ENCODE measurements around the gene PAPOLG. TPM values are rescaled to one million over a fixed set of nuclear protein-coding genes. Genes with fewer than 3 reads are reported as not detected.

Gene PAPOLG
- total and polyA plus RNA-seq, 2 donors (not counting 3 experiments of a cell fraction or from before 2014, with no cell fraction given): 4.2 to 14.9 TPM

DNA sequence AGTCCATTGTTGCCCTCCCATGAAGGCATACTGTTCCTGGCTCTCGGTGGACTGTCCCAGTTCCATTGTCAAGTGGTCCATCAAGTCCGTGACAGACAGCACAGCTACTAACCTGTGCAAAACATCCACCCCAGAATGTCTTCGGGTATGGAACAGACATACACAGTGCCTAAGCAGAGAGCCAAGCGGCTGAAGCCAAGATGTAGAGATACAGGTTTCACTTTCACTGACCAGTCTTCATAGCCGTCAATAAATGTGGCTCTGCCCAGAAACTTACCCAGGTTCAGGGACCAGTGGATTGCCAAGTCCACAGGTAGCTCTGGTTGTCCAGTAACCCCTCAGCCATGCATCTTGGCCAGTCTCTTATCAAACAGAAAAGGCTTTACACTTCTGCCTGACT is 10.7 kb upstream of the PAPOLG start:
- Histone ChIP-seq H3K9me3 (replicated peaks; ENCODE audit: control insufficient read depth, insufficient read depth, low read length) (no peaks in the 10 kb centered on the region), H3K4me1 (ENCODE audit: control insufficient read depth, extremely low read depth, insufficient read depth, low read length) (no peaks in the 10 kb centered on the region), H3K36me3 (ENCODE audit: control insufficient read depth in 2 of 2, extremely low read depth in 1 of 2, insufficient read depth in 2 of 2, low read length in 2 of 2) (no peaks in the 10 kb centered on the region), H3K27ac (ENCODE audit: insufficient read depth, low read depth, low read length) (no peak overlapping the region), H3K9me1 (replicated peaks; ENCODE audit: control insufficient read depth, extremely low read depth, insufficient read depth, low read length) (no peaks in the 10 kb centered on the region), H3K27me3 (ENCODE audit: control insufficient read depth in 2 of 2, insufficient read depth in 2 of 2, low read length in 2 of 2) (no peaks in the 10 kb centered on the region), H3K4me2 (ENCODE audit: insufficient read depth, low read length) (no peak overlapping the region), H3K79me2 (ENCODE audit: control insufficient read depth, insufficient read depth, low read length) (no peaks in the 10 kb centered on the region), H4K20me1 (replicated peaks; ENCODE audit: control insufficient read depth, extremely low read depth, insufficient read depth, low read length) (no peaks in the 10 kb centered on the region), H3K9ac (replicated peaks; ENCODE audit: extremely low read depth, insufficient read depth, low read length) (no peak overlapping the region), H2AFZ (ENCODE audit: low read depth, low read length) (no peak overlapping the region), H3K4me3 (replicated peaks in 1 of 3; ENCODE audit: insufficient read depth in 1 of 3, low read depth in 1 of 3, low read length in 3 of 3) (no peak overlapping the region)
- no peak for DNase-seq (ENCODE audit: low read depth, low spot score)
- no peak for FAIRE-seq
- dilution Hi-C loops (cut with MboI; ENCODE audit: extremely low pct_ligation_motif_present, low sequenced_read_pairs): no loop called here
- intact Hi-C loops (cut with micrococcal nuclease): no loop called here
- POLR2A ChIA-PET: no interaction called here
- CTCF ChIA-PET: interaction anchor here (1.4 kb wide), 1 partner anchor 11 kb away, joined by 5 read pairs; the partner anchor contains the start of gene PAPOLG
- BruUV-seq (replicated peaks): no TSS peak
- TF ChIP-seq FOS (IDR thresholded peaks at IDR 0.05; ENCODE audit: borderline replicate concordance, insufficient read depth, low read length) (no peak), POLR2A (IDR thresholded peaks at IDR 0.05; ENCODE audit: low read depth, low read length) (no peak), EZH2 (IDR thresholded peaks at IDR 0.05; ENCODE audit: borderline replicate concordance, low read depth, low read length, severe bottlenecking) (no peak), MYC (IDR thresholded peaks at IDR 0.05; ENCODE audit: low read depth, low read length) (no peak), JUN (IDR thresholded peaks at IDR 0.05; ENCODE audit: borderline replicate concordance, insufficient read depth, insufficient read length, low read depth) (no peak), POLR2AphosphoS5 (IDR thresholded peaks at IDR 0.05; ENCODE audit: insufficient read depth, low read depth, low read length) (no peak), GATA2 (IDR thresholded peaks at IDR 0.05; ENCODE audit: insufficient read depth, insufficient read length, low read depth, low read length) (no peak)
- TF ChIP-seq, protein P1, sequence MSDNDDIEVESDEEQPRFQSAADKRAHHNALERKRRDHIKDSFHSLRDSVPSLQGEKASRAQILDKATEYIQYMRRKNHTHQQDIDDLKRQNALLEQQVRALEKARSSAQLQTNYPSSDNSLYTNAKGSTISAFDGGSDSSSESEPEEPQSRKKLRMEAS (IDR thresholded peaks at IDR 0.05; ENCODE audit: insufficient read depth, insufficient read length): no peak
- TF ChIP-seq, protein P2, sequence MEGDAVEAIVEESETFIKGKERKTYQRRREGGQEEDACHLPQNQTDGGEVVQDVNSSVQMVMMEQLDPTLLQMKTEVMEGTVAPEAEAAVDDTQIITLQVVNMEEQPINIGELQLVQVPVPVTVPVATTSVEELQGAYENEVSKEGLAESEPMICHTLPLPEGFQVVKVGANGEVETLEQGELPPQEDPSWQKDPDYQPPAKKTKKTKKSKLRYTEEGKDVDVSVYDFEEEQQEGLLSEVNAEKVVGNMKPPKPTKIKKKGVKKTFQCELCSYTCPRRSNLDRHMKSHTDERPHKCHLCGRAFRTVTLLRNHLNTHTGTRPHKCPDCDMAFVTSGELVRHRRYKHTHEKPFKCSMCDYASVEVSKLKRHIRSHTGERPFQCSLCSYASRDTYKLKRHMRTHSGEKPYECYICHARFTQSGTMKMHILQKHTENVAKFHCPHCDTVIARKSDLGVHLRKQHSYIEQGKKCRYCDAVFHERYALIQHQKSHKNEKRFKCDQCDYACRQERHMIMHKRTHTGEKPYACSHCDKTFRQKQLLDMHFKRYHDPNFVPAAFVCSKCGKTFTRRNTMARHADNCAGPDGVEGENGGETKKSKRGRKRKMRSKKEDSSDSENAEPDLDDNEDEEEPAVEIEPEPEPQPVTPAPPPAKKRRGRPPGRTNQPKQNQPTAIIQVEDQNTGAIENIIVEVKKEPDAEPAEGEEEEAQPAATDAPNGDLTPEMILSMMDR (IDR thresholded peaks at IDR 0.05; ENCODE audit: extremely low read depth in 1 of 2, insufficient read depth in 1 of 2, low read depth in 1 of 2, low read length in 2 of 2): no peak
